HepG2 (cell line): ENCODE data around the gene FOCAD. TPM values are rescaled to one million over a fixed set of nuclear protein-coding genes. Genes with fewer than 3 reads are reported as not detected.

Experiments used
- ATAC-seq: fragments of 200-7000 bp; cut with Tn5 transposase; 3 replicates; pipeline ENCODE4 v1.9.1; 2020; ENCODE audit warnings: mild to moderate bottlenecking, moderate library complexity
- BruUV-seq: library from RNA; stranded (reverse); fragments of 400-500 nt; replicated peaks from 2 replicates; lab custom pipeline; 2021; lab: Mats Ljungman, UMichigan
- CTCF ChIA-PET: fragments of 300-600 bp; formaldehyde crosslinking; extraction: SDS; loops from one replicate; lab custom pipeline; 2021; ENCODE audit warnings: low total read pairs, inconsistent platforms, low intra/inter-chr PET ratio; lab: Yijun Ruan, JAX
- POLR2A ChIA-PET: fragments of 350-600 bp; sonication (Branson Sonifier 250); formaldehyde crosslinking; loops from one replicate; lab custom pipeline; 2020; ENCODE audit warnings: antibody characterized with exemption, inconsistent platforms; lab: Yijun Ruan, JAX
- DNase-seq: peaks from one replicate; pipeline ENCODE4 v3.0.0-alpha.2; 2015; ENCODE audit warnings: low spot score
- FAIRE-seq: peaks from 3 replicates; lab custom pipeline; 2011; peaks lifted over from hg19 to GRCh38; lab: Jason Lieb, UNC
- H2AFZ ChIP-seq: one replicate; pipeline ENCODE4 v1.6.1; 2011; ENCODE audit warnings: low read length, inconsistent platforms
- H3K27ac ChIP-seq: fragments of 300-600 bp; 3 replicates; pipeline ENCODE4 v1.8.0; 2011; ENCODE audit warnings: mixed run types, mild to moderate bottlenecking, mixed read lengths, low read length, inconsistent platforms; ENCODE audit not compliant: insufficient read depth; ENCODE audit errors: extremely low read length
- H3K27me3 ChIP-seq, 2 experiments: fragments of 200-600 bp in 1 of 2; 2 replicates in 1 of 2; 3 replicates in 1 of 2; pipeline versions ENCODE4 v1.6.0 to v1.8.0; 2011; ENCODE audit warnings: low read length in 2 of 2, mild to moderate bottlenecking in 2 of 2, moderate library complexity in 2 of 2, inconsistent platforms in 1 of 2; ENCODE audit not compliant: insufficient read depth in 2 of 2, control insufficient read depth in 1 of 2
- H3K36me3 ChIP-seq, 2 experiments: fragments of 200-600 bp in 1 of 2; replicated peaks in 1 of 2; 2 replicates in 1 of 2; 3 replicates in 1 of 2; pipeline versions ENCODE4 v1.5.1 to v1.8.0; 2011; ENCODE audit warnings: low read length in 2 of 2, inconsistent platforms in 1 of 2; ENCODE audit not compliant: insufficient read depth in 2 of 2, control insufficient read depth in 1 of 2
- H3K4me1 ChIP-seq: 2 replicates; pipeline ENCODE4 v1.5.1; 2012; ENCODE audit warnings: low read length, inconsistent platforms; ENCODE audit not compliant: insufficient read depth
- H3K4me2 ChIP-seq: 2 replicates; pipeline ENCODE4 v1.6.0; 2011; ENCODE audit warnings: low read depth, low read length, inconsistent platforms
- H3K4me3 ChIP-seq, 3 experiments: fragments of 200-600 bp in 1 of 3; sonication (generic), shearing (Covaris generic) in 1 of 3; replicated peaks in 1 of 3; 2 replicates each; pipeline ENCODE4 v1.5.1; 2011 to 2016; ENCODE audit warnings: low read length in 3 of 3, inconsistent platforms in 2 of 3, low read depth in 2 of 3, mild to moderate bottlenecking in 2 of 3, control low read depth in 1 of 3, mixed read lengths in 1 of 3; ENCODE audit not compliant: insufficient read depth in 1 of 3
- H3K79me2 ChIP-seq: one replicate; pipeline ENCODE4 v1.6.1; 2011; ENCODE audit warnings: low read length, inconsistent platforms; ENCODE audit not compliant: insufficient read depth
- H3K9ac ChIP-seq: 2 replicates; pipeline ENCODE4 v1.6.0; 2011; ENCODE audit warnings: mild to moderate bottlenecking, low read depth, low read length, inconsistent platforms; ENCODE audit not compliant: insufficient read depth
- H3K9me3 ChIP-seq: 2 replicates; pipeline ENCODE4 v1.5.1; 2012; ENCODE audit warnings: mild to moderate bottlenecking, low read length
- H4K20me1 ChIP-seq: 2 replicates; pipeline ENCODE4 v1.6.0; 2011; ENCODE audit warnings: inconsistent platforms, mild to moderate bottlenecking, low read length, moderate library complexity; ENCODE audit not compliant: insufficient read depth
- CC2D1A ChIP-seq: sonication (generic); formaldehyde crosslinking; IDR thresholded peaks from 2 replicates; pipeline ENCODE4 v1.8.1; 2023; ENCODE audit warnings: mild to moderate bottlenecking, missing genetic modification reagents
- DZIP1 ChIP-seq: sonication (generic); formaldehyde crosslinking; IDR thresholded peaks from 2 replicates; pipeline ENCODE4 v1.5.0; 2020; ENCODE audit warnings: mild to moderate bottlenecking, missing genetic modification reagents
- GPBP1L1 ChIP-seq: sonication (generic); formaldehyde crosslinking; IDR thresholded peaks from 2 replicates; pipeline ENCODE4 v1.5.0; 2020; ENCODE audit warnings: mild to moderate bottlenecking, missing genetic modification reagents
- HCFC1 ChIP-seq: fragments of 150-350 bp; IDR thresholded peaks from 2 replicates; pipeline ENCODE4 v1.6.1; 2014; ENCODE audit warnings: low read depth, low read length
- NR2F6 ChIP-seq, 2 experiments: IDR thresholded peaks; 2 replicates each; pipeline ENCODE4 v1.6.1; 2016; ENCODE audit warnings: antibody characterized with exemption in 1 of 2, mild to moderate bottlenecking in 1 of 2
- PRPF4 ChIP-seq: fragments of 200-400 bp; formaldehyde crosslinking; IDR thresholded peaks from 2 replicates; pipeline ENCODE4 v1.6.1; 2016; ENCODE audit warnings: low read length, low read depth; ENCODE audit not compliant: poor library complexity, severe bottlenecking
- SETDB1 ChIP-seq: sonication (generic); formaldehyde crosslinking; IDR thresholded peaks from 2 replicates; pipeline ENCODE4 v1.5.1; 2020; ENCODE audit warnings: missing genetic modification reagents, mild to moderate bottlenecking, borderline replicate concordance
- ZFP41 ChIP-seq: sonication (generic); formaldehyde crosslinking; IDR thresholded peaks from 2 replicates; pipeline ENCODE4 v1.4.0; 2020; ENCODE audit warnings: mild to moderate bottlenecking, missing genetic modification reagents, borderline replicate concordance
- ZNF367 ChIP-seq: sonication (generic); formaldehyde crosslinking; IDR thresholded peaks from 2 replicates; pipeline ENCODE4 v1.4.0; 2020; ENCODE audit warnings: missing genetic modification reagents, borderline replicate concordance
- ZNF446 ChIP-seq: sonication (generic); formaldehyde crosslinking; IDR thresholded peaks from 2 replicates; pipeline ENCODE4 v1.5.0; 2020; ENCODE audit warnings: mild to moderate bottlenecking, missing genetic modification reagents
- ZNF562 ChIP-seq: sonication (generic); formaldehyde crosslinking; IDR thresholded peaks from 2 replicates; pipeline ENCODE4 v1.8.0; 2022; ENCODE audit warnings: missing genetic modification reagents, borderline replicate concordance
- ZNF879 ChIP-seq: sonication (generic); formaldehyde crosslinking; IDR thresholded peaks from 2 replicates; pipeline ENCODE4 v1.8.1; 2023; ENCODE audit warnings: missing genetic modification reagents
- WGBS: methylation state at CpG from one replicate; pipeline ENCODE4 v1.1.6; 2017; ENCODE audit warnings: low lambda C conversion rate; 5-methylcytosine and 5-hydroxymethylcytosine counted together
- in situ Hi-C: cut with HindIII; loops from 2 replicates; pipeline ENCODE4 v1.10.0; 2017; ENCODE audit warnings: low pct_unique_long_range_greater_than_20kb; ENCODE audit not compliant: extremely low pct_ligation_motif_present
- intact Hi-C: fragments of 100-400 bp; cut with micrococcal nuclease; formaldehyde crosslinking; loops from one replicate; pipeline ENCODE4 v1.10.0; 2022; ENCODE audit not compliant: unreplicated experiment
- polyA plus RNA-seq, 8 experiments: library from polyadenylated mRNA; depleted of rRNA in 3 of 8; stranded (reverse) in 7 of 8; unstranded in 1 of 8; fragments of >200 nt; fragmentation: Illumina TruSeq in 4 of 8; extraction: Trizol in 4 of 8; gene quantifications; 2 replicates each; pipeline versions ENCODE4 v1.2.1 to v1.2.3, GENCODE V29; 2011 to 2016; ENCODE audit warnings: low read depth in 4 of 8, missing spikeins in 1 of 8, mixed read lengths in 1 of 8; ENCODE audit not compliant: insufficient read depth in 1 of 8
- total RNA-seq, 5 experiments: library from RNA; depleted of rRNA; stranded (reverse); fragments of >200 nt; fragmentation: Illumina TruSeq; extraction: Trizol; gene quantifications; 2 replicates each; pipeline ENCODE4 v1.2.3, GENCODE V29; 2016; ENCODE audit warnings: low read depth in 1 of 5
- TF ChIP-seq, protein P1 (sequence below): sonication (generic); formaldehyde crosslinking; IDR thresholded peaks from 2 replicates; pipeline ENCODE4 v1.5.1; 2020; ENCODE audit warnings: mild to moderate bottlenecking, moderate library complexity, missing genetic modification reagents
- TF ChIP-seq, protein P2 (sequence below): sonication (generic); formaldehyde crosslinking; IDR thresholded peaks from 2 replicates; pipeline ENCODE4 v1.5.0; 2020; ENCODE audit warnings: missing genetic modification reagents
- TF ChIP-seq, protein P3 (sequence below): sonication (generic); formaldehyde crosslinking; IDR thresholded peaks from 2 replicates; pipeline ENCODE4 v1.5.1; 2020; ENCODE audit warnings: missing genetic modification reagents, mild to moderate bottlenecking, borderline replicate concordance

The FOCAD gene
- total and polyA plus RNA-seq, 2 of the 13 experiments (the other 11 are each of a cell fraction or from before 2014, with no cell fraction given) = 18.0 to 31.1 TPM

- TF ChIP-seq GPBP1L1 (CRISPR knock-in tag) = no peak
- TF ChIP-seq NR2F6 (IDR thresholded peaks at IDR 0.05) = no peak
- TF ChIP-seq NR2F6 (CRISPR knock-in tag; IDR thresholded peaks at IDR 0.05) = no peak
- TF ChIP-seq ZNF879 (CRISPR knock-in tag) = no peak
- no peak for TF ChIP-seq HCFC1
- TF ChIP-seq ZFP41 (CRISPR knock-in tag) = no peak
- TF ChIP-seq ZNF367 = no peak
- no peak for TF ChIP-seq ZNF446 (CRISPR knock-in tag)
- TF ChIP-seq, all 625 proteins: peak for 0
Observed at GRCh38 chr9:20729523-20729922, 45.5 kb downstream of the FOCAD start (continued).

DNA sequence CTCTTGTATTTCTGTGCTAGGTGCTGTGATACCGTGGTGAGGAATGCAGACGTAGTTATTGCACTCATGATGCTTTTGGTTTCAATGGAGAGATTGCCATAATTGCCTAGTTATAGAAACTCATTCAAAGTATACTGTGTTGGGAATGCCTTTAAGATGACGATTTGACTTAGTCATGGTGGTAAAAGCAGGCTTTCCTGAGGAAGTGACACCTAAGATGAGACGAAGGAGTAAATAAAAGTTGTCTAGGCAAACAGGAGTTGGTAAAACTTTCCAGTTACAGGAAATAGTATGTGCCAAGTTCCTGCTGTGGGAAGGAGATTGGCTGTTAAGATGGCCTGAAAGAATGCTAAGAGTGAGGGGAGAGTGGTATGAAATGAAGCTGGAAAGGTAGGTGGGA, 48.1 kb downstream of the FOCAD start:
- H2AFZ ChIP-seq = no peak overlapping the region
- H3K36me3 ChIP-seq = no peaks in the 10 kb centered on the region
- no TSS peak for BruUV-seq
- H3K4me2 ChIP-seq = no peak overlapping the region
- no peak overlapping the region for H3K27ac ChIP-seq
- no peaks in the 10 kb centered on the region for H3K79me2 ChIP-seq
- no peaks in the 10 kb centered on the region for H3K27me3 ChIP-seq
- in situ Hi-C loops (no loop called here), intact Hi-C loops (loop anchor here (10.0 kb wide), 1 partner anchor 57 kb away; no protein-coding TSS in a partner anchor)
- WGBS = 94% methylated on average over 4 of the region's 4 CpGs
- no peaks in the 10 kb centered on the region for H3K9me3 ChIP-seq
- no peaks in the 10 kb centered on the region for H3K4me1 ChIP-seq
- CTCF ChIA-PET = no interaction called here
- POLR2A ChIA-PET = no interaction called here
- H4K20me1 ChIP-seq = no peaks in the 10 kb centered on the region
- DNase-seq = no peak
- FAIRE-seq = no peak
- no peak overlapping the region for H3K9ac ChIP-seq
- no peak overlapping the region for H3K4me3 ChIP-seq
- ATAC-seq = no peak
- TF ChIP-seq SETDB1 (no peak), DZIP1 (CRISPR knock-in tag) (no peak), PRPF4 (no peak), CC2D1A (CRISPR knock-in tag) (no peak), ZNF562 (CRISPR knock-in tag) (no peak)
- TF ChIP-seq, protein P1, sequence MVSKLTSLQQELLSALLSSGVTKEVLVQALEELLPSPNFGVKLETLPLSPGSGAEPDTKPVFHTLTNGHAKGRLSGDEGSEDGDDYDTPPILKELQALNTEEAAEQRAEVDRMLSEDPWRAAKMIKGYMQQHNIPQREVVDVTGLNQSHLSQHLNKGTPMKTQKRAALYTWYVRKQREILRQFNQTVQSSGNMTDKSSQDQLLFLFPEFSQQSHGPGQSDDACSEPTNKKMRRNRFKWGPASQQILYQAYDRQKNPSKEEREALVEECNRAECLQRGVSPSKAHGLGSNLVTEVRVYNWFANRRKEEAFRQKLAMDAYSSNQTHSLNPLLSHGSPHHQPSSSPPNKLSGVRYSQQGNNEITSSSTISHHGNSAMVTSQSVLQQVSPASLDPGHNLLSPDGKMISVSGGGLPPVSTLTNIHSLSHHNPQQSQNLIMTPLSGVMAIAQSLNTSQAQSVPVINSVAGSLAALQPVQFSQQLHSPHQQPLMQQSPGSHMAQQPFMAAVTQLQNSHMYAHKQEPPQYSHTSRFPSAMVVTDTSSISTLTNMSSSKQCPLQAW (CRISPR knock-in tag) = no peak
- TF ChIP-seq, protein P2, sequence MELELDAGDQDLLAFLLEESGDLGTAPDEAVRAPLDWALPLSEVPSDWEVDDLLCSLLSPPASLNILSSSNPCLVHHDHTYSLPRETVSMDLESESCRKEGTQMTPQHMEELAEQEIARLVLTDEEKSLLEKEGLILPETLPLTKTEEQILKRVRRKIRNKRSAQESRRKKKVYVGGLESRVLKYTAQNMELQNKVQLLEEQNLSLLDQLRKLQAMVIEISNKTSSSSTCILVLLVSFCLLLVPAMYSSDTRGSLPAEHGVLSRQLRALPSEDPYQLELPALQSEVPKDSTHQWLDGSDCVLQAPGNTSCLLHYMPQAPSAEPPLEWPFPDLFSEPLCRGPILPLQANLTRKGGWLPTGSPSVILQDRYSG (CRISPR knock-in tag) = no peak
- TF ChIP-seq, protein P3, sequence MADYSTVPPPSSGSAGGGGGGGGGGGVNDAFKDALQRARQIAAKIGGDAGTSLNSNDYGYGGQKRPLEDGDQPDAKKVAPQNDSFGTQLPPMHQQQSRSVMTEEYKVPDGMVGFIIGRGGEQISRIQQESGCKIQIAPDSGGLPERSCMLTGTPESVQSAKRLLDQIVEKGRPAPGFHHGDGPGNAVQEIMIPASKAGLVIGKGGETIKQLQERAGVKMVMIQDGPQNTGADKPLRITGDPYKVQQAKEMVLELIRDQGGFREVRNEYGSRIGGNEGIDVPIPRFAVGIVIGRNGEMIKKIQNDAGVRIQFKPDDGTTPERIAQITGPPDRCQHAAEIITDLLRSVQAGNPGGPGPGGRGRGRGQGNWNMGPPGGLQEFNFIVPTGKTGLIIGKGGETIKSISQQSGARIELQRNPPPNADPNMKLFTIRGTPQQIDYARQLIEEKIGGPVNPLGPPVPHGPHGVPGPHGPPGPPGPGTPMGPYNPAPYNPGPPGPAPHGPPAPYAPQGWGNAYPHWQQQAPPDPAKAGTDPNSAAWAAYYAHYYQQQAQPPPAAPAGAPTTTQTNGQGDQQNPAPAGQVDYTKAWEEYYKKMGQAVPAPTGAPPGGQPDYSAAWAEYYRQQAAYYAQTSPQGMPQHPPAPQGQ (CRISPR knock-in tag) = no peak
